Measurements from ENCODE around the gene TOB1. TPM values are rescaled to one million over a fixed set of nuclear protein-coding genes. Genes with fewer than 3 reads are reported as not detected.
A peak's percentile ranks its signal among the peaks of the same experiment; 100 is the strongest.

Gene TOB1
- total RNA-seq, 2 donors from 2014 or later: 116 to 169 TPM

GRCh38 chr17:50865060-50865867, 890 bp downstream of the TOB1 start:
- H3K4me1 ChIP-seq: no peaks in the 10 kb centered on the region
- no peak for TF ChIP-seq CTCF (IDR thresholded peaks at IDR 0.05)

DNA sequence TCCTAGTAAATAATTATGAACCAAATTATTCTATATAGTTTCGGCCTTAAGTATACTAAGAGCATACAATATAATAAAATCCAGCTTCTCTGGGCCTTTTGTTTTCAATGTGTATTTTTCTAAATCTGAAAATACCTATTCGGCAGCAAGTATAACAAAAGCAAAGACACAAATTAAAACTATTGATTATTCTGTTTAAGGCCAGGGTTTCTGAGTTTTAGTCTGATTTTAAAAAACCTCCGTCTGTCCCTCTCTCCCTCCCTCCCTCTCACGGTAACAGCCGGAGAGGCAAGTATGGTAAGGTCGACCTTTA, 1.5 kb downstream of the TOB1 start:
- intact Hi-C loops (cut with DNase I): no loop called here
- peak overlapping the region; percentile 100 for H3K27ac ChIP-seq
- H3K4me1 ChIP-seq: no peaks in the 10 kb centered on the region
- TF ChIP-seq CTCF (IDR thresholded peaks at IDR 0.05): no peak
- H3K9me3 ChIP-seq: no peaks in the 10 kb centered on the region
- peak overlapping the region; percentile 99 to 100 for H3K9ac ChIP-seq (ENCODE audit: low read depth in 2 of 2, low read length in 2 of 2)
- DNase-seq: no peak
- H3K36me3 ChIP-seq: no peaks in the 10 kb centered on the region
- H3K27me3 ChIP-seq: no peaks in the 10 kb centered on the region
- H3K4me3 ChIP-seq: peak overlapping the region; percentile 78

More at GRCh38 chr17:50865060-50865867, 890 bp downstream of the TOB1 start:
- H3K9me3 ChIP-seq: no peaks in the 10 kb centered on the region
- intact Hi-C loops (cut with DNase I): no loop called here
- H3K36me3 ChIP-seq: no peaks in the 10 kb centered on the region
- H3K9ac ChIP-seq (ENCODE audit: low read depth in 2 of 2, low read length in 2 of 2): peak overlapping the region; percentile 99 to 100
- peak overlapping the region; percentile 100 for H3K27ac ChIP-seq
- peak overlapping the region; percentile 78 for H3K4me3 ChIP-seq
- H3K27me3 ChIP-seq: no peaks in the 10 kb centered on the region
- DNase-seq: peak; percentile 64

- H3K4me1 ChIP-seq: no peaks in the 10 kb centered on the region
- peak overlapping the region in 1 of 2 donors; percentile 99 for H3K9ac ChIP-seq (ENCODE audit: low read depth in 2 of 2, low read length in 2 of 2)
- intact Hi-C loops (cut with DNase I): no loop called here
- no peaks in the 10 kb centered on the region for H3K9me3 ChIP-seq
- H3K27ac ChIP-seq: peak overlapping the region; percentile 100
- H3K36me3 ChIP-seq: no peaks in the 10 kb centered on the region
- H3K4me3 ChIP-seq: peak overlapping the region; percentile 78
- H3K27me3 ChIP-seq: no peaks in the 10 kb centered on the region
- no peak for TF ChIP-seq CTCF (IDR thresholded peaks at IDR 0.05)
- DNase-seq: no peak
These were observed 2.2 kb downstream of the TOB1 start for GRCh38 chr17:50863931-50864330.

DNA sequence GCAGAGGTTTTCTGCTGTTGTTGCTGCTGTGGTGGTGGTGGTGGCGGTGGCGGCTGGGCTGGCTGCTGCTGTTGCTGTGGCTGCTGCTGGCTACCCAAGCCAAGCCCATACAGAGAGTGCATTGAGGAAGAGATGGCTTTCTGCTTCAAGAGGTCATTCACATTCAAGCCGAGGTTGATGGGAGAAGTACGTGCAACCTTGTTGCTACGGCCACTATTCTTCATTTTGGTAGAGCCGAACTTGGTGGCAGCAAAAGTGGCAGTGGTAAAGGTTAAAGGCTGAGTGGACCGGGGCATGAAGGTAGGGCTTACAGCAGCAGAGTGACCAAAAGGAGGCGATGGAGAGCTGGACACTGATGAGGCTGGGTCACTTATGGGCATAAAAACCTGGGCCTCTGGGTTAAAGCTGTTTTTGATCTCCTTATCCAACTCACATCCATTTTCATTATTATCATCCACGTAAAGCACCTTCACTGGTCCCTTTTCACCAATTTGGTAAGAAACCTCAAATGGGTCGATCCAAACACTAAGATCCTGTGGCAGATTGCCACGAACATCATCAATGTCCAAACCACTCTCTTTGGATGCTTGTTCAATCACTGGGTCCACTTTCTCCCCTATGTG, 2.8 kb downstream of the TOB1 start:
- peak overlapping the region in 1 of 2 donors; percentile 99 for H3K9ac ChIP-seq (ENCODE audit: low read depth in 2 of 2, low read length in 2 of 2)
- TF ChIP-seq CTCF (IDR thresholded peaks at IDR 0.05): peak; percentile 50

GRCh38 chr17:50861822-50862528, 4.2 kb downstream of the TOB1 start:
- Histone ChIP-seq H3K36me3 (no peaks in the 10 kb centered on the region), H3K4me3 (no peak overlapping the region), H3K4me1 (no peaks in the 10 kb centered on the region), H3K9me3 (no peaks in the 10 kb centered on the region), H3K9ac (ENCODE audit: low read depth in 2 of 2, low read length in 2 of 2) (peak overlapping the region in 1 of 2 donors; percentile 4), H3K27me3 (no peaks in the 10 kb centered on the region), H3K27ac (peak overlapping the region; percentile 2)
- intact Hi-C loops (cut with DNase I): no loop called here
- TF ChIP-seq CTCF (IDR thresholded peaks at IDR 0.05): no peak
- DNase-seq: no peak

More for the DNA sequence above, 2.8 kb downstream of the TOB1 start:
- intact Hi-C loops (cut with DNase I): no loop called here
- peak; percentile 71 for DNase-seq
- Histone ChIP-seq H3K36me3 (no peaks in the 10 kb centered on the region), H3K27me3 (no peaks in the 10 kb centered on the region), H3K4me3 (peak overlapping the region; percentile 78), H3K4me1 (no peaks in the 10 kb centered on the region), H3K9me3 (no peaks in the 10 kb centered on the region), H3K27ac (peak overlapping the region; percentile 100)
